Activated T-cell treated with anti-CD3 and anti-CD28 coated beads for 24 hours (primary cell): ENCODE measurements around the gene ZFYVE28.

Experiments used
- DNase-seq: peaks from one replicate; pipeline ENCODE4 v3.0.0-alpha.2; 2020; ENCODE audit warnings: low read depth

Gene ZFYVE28

DNA sequence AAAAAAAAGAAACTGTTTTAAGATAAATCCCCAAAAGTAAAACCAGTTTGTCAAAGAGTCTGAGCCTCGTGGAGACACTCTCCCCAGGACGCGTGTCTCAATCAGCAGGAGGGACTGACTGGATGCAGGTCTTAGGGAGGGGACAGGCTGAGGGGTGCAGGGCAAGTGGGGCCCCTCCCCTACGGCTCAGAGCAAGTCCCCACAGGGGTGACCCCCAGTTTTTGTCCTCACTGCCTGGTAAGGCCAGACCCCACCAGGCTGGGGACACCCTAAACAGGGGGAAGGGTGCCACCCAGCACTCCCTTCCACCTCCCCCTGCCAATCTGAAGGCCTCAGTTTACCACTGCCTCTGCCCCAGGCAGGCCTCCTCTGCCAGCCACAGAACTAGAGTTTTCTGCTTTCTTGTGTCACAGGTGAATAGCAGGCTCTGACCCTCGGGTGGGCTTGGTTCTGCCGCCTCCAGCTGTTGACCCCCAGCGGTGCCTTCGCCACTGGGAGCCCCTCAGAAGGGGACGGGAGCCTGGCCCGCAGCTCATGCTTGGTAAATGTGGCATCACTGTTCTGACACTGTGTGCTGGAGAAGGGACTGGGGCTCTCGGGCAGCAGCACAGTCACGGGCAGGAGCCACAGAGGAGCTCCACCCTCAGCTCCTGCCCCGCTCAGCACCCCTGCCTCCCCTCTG is 86.8 kb downstream of the ZFYVE28 start:
- no peak for DNase-seq

DNA sequence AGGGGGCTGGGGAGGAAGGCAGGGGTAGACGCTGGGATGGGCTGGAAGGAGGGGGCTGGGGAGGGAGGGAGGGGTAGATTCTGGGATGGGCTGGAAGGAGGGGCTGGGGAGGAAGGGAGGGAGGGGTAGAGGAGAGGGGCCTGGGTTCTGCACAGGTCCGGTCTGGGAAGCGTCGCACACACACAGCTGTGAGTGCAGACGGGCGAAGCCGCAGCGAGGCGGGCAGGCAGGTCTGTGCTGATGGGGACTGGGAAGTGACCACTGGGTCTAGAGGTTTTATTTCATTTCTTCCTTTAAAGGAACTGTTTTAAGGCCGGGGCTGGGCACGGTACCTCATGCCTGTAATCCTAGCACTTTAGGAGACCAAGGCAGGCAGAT is 87.4 kb downstream of the ZFYVE28 start:
- DNase-seq = no peak

DNA sequence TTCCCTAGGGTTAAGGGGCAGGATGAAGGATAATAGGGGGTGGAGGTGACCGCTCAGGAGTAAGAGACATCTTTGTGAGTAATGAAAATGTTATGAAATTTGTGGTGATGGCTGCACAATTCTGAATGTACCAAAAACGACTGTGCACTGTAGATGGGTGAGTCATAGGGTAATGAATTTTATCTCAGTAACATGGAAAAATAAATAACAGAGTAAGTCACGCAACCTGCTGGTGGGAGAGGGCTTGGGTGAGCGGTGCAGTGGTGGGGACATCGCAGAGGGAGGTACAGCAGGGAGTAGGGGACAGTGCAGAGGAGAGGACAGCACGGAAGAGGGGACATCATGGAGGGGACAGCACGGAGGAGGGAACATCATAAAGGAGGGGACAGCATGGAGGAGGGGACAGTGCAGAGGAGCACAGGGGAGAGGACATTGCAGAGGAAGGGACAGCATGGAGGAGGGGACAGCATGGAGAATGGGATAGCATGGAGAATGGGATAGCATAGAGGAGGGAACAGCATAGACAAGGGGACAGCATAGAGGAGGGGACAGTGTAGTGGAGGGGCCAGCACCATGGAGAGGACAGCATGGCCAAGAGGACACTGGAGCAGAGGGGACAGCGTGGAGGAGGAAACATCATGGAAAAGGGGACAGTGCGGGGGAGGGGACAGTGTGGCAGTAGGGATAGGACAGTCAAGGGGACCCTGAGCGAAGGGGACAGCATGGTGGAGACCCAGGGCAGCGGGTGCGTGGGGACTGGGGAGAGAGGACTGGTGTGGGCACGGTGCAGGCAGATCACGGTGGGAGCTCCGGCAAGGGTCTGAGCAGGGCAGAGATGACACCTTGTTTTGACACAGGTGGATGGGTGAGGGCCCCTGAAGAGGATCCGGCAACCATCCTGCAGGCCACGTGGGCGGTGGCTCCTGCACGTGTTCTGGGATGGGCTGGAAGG is 88.1 kb downstream of the ZFYVE28 start:
- DNase-seq = no peak

DNA sequence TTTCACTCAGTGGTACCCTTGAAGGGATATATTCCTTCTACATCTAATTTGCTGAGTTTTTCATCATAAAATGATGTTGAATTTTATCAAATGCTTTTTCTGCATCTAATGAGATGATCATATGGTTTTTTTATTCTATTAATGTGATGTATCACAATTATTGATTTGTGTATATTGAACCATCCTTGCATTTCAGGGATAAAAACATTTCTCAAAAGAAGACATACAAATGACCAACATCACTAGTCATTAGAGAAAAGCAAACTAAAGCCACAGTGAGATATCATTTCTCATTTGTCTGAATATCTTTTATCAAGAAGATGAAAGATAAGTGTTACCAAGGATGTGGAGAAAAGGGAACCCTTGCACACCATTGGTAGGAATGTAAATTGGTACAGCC is 90.9 kb downstream of the ZFYVE28 start:
- DNase-seq = no peak

DNA sequence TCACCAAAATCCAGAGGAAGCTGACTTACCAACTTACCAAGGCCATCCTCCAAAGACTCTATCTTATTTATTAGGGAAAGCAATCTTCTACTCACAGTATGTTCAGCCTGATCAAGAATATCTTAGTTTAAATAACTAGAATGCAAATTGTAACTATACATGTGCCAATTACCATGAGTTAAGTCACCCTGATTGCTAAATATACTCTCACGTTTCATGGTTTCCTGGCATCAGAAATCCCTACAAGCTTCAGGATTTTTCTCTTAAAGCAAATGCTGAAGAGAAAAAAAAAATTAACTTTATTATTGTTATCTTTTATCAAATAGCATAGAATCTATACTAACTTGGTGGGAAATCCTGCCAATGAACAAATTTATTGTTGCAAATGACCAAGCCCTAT is 93.6 kb downstream of the ZFYVE28 start:
- no peak for DNase-seq

DNA sequence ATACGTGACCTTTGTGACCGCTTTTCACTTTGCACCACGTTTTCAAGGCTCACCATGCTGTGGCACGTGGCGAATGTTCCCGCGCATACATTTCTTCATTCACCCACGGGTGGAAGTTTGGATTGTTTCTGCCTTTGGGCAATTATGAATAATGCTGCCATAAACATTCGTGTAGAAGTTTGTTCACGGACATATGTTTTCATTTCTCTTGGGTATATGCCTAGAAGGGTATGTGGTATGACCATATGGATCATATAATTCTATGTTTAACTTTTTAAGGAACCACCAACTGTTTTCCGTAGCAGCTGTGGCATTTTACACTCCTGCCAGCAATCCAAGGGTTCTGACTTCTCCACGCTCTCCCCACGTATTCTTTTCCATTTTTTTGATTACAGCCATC is 95.6 kb downstream of the ZFYVE28 start:
- no peak for DNase-seq

DNA sequence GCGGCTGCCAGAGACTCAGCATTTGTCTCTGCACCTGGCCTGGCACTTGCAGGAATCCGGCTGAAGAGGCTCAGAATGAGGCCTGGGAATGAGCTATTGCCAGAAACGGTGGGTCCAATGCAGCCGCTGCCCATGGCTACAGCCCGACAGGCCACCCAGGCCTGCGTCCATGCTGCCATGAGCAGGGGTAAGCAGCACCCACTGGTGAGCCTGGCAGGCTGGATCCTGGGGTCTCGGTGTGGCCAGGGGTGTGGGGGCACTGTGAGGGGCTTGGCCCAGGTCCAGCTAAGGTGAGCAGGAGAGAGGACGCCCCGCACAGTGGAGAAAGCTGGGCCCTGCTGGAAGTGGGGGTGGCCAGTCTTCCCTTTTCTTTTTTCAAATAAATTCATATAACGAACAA is 96.2 kb downstream of the ZFYVE28 start:
- no peak for DNase-seq

DNA sequence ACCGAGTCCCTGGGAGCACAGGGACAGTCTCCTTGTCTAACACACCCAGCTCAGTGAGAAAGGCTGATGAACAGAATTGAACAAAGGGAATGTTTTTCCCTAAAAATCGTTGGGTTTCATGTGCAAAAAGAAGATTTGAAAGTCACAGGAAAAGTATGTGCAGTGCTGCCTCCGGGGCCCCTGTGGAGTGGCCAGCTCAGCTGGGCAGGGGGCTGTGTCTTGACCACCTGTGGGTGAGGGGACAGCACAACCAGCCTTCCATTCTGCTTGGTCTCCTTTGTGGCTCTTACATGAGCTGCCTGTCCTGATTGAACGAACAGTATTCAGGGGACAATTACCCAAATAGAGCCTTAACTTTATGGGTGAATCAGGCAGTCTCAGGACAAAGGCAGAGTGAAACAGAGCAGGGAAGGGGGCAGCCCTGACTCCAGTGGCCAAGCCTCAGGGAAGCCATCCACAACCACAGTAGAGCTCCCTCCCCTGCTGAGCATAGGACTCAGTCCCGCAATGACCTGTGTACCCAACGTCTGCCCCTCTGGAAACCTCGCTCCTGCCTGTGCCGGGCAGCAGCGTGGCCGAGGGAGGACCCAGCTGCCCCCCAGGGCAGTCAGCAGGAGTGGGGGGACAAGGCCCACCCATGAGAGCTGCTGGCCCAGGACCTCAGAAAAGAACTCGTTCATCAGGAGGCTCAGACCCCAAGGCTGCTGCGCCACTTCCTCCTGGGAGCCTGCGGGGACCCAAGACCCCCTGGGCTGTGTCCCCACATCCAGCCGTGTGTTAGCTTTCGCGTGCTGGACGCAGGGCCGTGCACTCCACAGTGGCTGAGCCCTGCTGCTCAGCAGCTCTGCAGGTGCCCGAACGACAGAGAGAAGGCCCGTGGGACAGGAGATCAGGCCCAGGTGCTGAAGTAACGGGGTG is 96.9 kb downstream of the ZFYVE28 start:
- DNase-seq = no peak

DNA sequence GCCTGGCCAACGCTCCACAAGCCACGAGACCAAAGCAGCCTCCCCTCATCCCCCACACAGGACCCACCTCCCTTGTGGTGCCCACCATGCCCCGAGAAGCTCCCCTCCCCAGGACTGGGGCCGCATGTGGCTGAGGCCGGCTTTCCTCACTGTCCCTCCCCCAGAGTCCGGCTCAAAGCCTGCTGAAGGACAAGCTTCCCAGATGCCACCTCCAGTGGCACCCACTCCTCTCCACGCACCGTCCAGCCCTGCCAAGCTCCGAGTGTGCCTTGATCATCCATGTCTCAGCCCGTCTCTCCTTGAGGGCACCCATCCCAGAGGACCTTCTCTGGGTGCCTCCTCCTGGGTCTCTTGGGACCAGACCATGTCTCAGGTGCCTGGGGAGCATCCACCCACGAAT is 97.7 kb downstream of the ZFYVE28 start:
- no peak for DNase-seq

DNA sequence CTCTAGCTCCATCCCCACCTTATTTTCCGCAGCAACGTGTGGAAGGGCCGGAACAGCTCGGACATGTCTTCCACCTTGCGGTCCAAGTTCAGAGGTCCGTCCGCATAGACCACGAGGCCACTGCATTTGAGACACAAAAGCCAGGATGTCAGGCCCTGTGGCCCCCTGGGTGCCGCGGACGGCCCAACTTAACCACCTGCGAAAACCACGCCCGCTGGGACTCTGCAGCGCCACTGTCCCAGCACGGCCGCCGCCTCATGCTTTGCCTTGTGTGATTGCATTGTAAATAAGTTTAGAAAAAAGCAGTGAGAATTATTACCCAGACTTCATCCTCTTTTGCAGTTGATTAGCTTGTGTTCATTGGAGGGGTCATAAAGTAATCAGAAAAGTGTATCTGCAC is 98.3 kb downstream of the ZFYVE28 start:
- DNase-seq = no peak

DNA sequence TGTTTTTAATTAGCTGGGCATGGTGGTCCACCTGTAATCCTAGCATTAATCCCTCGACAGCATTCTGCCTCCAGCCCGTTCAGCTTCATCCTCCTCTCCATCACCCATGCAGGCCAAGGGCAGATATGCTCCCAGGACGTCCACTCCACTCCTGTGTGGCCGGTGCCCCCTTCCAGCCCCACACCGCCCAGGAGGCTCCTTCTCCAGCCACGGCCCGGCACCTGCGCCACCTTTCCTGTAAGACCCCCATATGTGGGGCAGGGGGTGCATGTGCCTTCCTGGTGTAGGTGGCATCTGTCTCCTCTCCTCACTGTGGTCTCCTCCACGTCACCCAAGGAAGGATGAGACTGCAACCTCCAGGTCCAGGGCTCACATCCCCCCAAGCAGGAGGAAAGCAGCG is 99.6 kb downstream of the ZFYVE28 start:
- no peak for DNase-seq

DNA sequence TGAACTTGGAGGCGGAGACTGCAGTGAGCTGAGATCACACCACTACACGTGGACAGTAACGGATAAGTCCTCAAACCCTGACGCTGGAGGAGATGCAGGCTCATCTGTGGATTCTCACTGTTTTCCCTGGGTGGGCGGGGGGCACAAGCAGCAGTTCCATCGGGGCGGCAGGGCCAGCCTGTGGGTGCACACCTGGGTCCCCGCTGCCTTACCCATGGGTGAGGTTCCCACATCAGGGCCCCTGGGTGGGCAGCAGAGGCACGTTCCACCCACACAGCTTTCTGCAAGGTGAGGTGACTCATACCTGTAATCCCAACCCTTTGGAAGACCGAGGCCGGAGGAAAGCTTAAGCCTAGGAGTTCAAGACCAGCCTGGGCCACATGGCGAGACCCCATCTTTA is 100.0 kb downstream of the ZFYVE28 start:
- DNase-seq = no peak

DNA sequence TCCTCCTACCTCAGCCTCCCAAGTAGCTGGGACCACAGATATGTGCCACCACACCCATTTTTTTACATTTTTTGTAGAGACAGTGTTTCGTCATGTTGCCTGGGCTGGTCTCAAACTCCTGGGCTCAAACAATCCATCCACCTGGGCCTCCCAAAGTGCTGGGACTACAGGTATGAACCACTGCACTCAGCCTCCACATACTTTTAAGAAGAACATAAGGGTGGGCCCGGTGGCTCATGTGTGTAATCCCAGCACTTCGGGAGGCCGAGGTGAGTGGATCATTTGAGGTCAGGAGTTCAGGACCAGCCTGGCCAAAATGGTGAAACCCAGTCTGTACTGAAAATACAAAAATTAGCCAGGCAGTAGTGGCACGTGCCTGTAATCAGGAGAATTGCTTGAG is 105.1 kb downstream of the ZFYVE28 start:
- DNase-seq = no peak

DNA sequence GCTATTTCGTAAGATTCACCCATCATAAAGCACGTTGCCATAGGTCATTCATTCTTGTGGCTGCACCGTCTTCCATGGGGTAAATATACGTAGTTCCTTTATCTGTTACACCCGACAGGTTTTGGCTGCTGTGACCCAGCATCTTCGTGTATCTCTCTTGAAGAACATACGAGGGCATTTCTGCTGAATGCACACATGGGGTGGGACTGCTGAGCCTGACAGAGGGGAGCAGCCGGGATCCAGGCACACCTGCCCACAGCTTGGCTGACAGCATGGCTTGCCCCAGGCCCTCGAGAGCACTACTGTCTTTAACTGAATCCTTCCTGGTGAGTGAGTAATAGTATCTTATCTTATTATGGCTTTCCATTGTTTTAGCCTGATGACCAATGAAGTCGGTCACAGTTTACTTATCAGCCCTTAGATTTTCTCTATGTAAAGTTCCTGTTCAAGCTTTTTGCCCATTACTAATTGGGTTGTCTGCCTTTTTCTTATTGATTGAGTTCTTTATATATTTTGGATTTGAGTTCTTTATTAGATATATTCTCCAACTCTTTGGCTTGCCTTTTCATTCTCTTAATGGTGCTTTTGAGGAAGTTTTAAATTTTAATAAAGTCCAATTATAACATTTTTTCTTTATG is 111.6 kb downstream of the ZFYVE28 start:
- no peak for DNase-seq

DNA sequence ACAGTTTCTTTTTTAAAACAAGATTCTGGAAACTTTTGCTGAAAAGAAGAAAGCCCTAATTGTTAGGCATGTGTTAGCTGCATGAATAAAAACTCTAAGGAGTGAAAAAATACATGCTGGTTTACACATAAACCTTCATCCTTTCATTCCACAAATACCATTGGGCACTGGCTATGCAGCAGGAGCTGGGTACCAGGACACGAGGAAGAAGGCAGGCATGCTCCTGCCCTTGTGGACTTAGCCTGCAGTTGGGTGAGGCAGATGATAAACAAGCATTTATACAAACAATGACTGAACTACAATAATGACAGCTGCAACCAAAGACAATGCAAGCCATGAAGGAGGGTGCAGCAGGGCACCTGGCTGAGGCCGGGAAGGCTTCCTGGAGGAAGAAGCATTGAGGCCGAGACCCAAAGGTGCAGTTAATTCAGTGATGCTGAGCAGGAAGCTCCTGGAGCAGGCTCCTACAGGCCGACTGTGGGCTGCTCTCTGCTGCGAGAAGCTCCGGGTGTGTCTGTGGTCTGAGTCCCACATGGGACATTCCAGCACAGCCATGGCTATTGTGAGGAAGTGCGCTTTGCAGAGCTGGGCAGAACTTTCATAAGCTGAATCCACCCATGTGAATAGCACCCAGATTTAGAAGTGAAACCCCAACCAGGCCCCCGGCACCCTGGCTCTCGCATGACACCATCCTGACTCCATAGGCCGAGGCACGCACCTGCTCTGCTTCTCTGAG is 112.5 kb downstream of the ZFYVE28 start:
- DNase-seq = no peak

DNA sequence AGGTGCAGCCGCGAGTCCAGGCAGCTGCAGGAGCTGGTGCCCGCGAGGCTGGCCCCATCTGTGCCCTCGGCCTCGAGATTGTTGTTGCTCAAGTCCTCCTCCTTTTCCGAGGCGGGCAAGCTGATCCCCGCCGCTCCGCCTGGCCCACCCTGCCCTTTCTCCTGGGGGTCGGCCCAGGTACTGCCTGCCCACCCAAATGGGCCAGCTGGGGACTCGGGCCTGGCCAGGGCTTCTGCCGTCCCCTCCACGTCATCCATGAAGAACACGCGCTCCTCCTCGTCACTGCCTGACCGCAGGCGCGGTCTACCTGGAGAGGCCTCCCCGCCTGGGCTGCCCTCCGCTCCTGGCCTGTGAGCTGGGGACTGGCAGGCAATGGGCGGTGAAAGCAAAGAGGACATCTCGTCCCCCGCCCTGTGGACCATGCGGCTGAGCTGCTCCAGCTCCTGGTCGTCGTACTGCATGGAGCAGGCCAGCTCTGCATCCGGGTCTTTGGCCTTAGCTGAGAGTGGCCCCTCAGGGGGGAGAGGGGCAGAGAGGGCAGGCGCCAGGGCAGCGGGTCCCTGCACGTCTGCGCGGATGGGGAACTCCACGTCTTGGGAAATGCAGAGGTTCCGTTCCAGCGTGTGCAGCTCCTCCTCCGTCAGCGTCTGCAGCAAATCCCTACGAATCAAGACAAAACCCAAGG is 113.4 kb downstream of the ZFYVE28 start:
- DNase-seq = no peak

DNA sequence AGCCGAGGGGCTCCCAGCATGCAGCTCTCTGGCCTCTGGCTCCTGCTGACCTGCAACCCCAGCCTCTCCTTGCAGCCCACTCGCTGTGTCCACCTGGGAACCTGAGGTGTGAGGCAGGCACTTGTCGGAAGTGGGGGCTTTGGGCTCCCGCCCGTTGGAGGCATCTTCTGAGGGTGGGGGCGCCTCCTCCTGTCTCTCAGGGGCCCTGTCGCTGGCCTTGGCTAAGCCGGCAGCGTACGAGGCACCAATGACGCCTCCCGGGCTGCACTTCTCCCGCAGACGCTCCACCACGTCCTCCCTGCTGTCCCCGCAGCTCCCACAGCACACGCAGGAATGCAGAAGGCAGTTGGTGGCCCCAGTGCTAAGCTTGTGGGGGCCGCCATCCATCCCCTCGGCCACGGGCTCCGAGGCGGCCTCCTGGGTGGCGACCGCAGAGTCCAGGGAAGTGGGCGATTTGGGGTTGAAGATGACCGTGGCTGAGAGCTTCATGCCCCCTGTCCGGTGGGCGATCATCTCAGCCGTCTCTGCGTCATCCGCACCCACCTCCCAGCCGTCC is 114.0 kb downstream of the ZFYVE28 start:
- no peak for DNase-seq

DNA sequence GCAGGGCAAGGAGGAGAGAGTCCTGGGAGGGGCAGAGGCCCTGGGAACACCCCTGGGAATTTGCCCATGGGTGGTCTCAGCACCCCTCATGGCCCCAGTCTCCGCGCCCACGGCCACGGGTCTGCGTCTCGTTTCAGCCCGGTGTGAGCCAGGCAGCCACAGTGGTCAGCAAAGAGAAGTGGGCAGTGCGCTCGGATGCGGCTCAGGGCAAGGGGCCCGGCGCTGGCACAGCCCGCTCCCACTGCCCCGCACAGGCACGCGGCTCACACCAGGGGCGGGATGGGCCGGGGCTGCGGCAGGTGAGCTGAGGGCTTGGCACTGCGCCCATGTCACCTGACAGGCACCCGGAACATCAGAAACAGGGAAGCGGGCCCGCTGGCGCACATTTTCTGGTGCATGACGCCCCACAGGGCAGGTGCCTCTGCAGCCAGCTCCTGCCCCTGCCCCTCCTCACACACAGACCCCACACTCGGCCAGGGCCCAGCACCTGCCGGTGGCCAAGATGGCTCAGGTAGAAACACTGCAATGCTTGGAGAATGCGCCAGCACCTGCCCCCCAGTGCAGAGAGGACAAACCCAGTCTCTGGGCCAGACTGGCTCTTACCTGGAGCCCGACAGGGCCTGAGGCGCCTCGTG is 114.6 kb downstream of the ZFYVE28 start:
- DNase-seq = no peak

DNA sequence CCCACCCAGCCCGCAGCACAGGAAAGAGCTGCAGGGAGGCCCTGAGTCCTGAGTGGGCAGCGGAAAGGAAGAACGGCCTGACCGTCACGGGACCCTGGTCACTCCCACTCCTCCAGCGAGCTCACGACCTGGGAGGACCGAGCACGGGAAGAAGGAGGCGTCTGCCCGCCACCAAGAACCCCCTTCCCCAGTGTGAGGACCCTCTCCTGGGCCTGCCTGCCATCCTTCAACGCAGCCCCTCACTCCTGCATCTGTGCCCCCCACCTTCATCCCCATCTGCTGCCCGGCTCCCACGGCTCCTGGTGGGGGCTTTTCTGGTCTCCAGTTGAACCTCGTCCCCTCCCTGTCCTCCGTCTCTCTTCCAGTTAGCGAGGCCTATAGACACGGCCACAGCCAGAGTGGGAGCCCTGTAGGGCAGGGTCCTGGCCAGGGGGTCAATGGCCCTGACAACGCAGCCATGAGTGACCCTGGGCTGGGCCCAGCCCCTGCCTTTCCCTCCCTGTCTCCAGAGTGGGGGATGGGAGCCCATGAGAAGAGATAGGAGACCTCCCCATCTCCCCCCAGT is 115.2 kb downstream of the ZFYVE28 start:
- DNase-seq = no peak
